Esophagus squamous epithelium (tissue), 5 donors: ENCODE results near the gene KCNQ4. TPM values are rescaled to one million over a fixed set of nuclear protein-coding genes. Genes with fewer than 3 reads are reported as not detected.

ENCODE experiments used
- DNase-seq: peaks from one replicate; lab custom pipeline; 2025; lab: John Stamatoyannopoulos, UW
- H3K27ac ChIP-seq, 4 donors: fragments of 200-600 bp; sonication (generic); one replicate each; pipeline ENCODE4 v1.5.1; 2016 to 2019; ENCODE audit warnings: mild to moderate bottlenecking in 1 of 4
- H3K27me3 ChIP-seq, 4 donors: fragments of 200-600 bp; sonication (generic); 1 replicate in 3 of 4; 2 replicates in 1 of 4; pipeline versions ENCODE4 v1.5.1 to v1.6.0; 2017 to 2021; ENCODE audit warnings: antibody characterized with exemption in 1 of 4
- H3K36me3 ChIP-seq, 3 donors: fragments of 200-600 bp; sonication (generic); one replicate each; pipeline ENCODE4 v1.5.1; 2016 to 2019
- H3K4me1 ChIP-seq, 3 donors: fragments of 200-600 bp; sonication (generic); one replicate each; pipeline ENCODE4 v1.5.1; 2017 to 2019
- H3K4me3 ChIP-seq, 4 donors: fragments of 200-600 bp; sonication (generic); 1 replicate in 3 of 4; 2 replicates in 1 of 4; pipeline ENCODE4 v1.5.1; 2016 to 2019; ENCODE audit warnings: mild to moderate bottlenecking in 2 of 4, moderate library complexity in 1 of 4
- H3K9me3 ChIP-seq, 3 donors: fragments of 200-600 bp; sonication (generic); one replicate each; pipeline ENCODE4 v1.5.1; 2016 to 2019
- CTCF ChIP-seq, 6 experiments: fragments of 450-650 bp in 4 of 6; fragments of 200-600 bp in 2 of 6; sonication (generic) in 2 of 6; IDR thresholded peaks; one replicate each; pipeline ENCODE4 v1.5.1; 2016 to 2019; ENCODE audit warnings: antibody characterized with exemption in 6 of 6, mild to moderate bottlenecking in 4 of 6, moderate library complexity in 4 of 6
- POLR2A ChIP-seq, 4 donors: fragments of 450-650 bp; IDR thresholded peaks; one replicate each; pipeline ENCODE4 v1.6.1; 2017; ENCODE audit warnings: antibody characterized with exemption in 4 of 4, mild to moderate bottlenecking in 4 of 4, moderate library complexity in 3 of 4
- WGBS, 2 donors: methylation state at CpG; one replicate each; pipeline ENCODE4 v1.1.5; 2018; 5-methylcytosine and 5-hydroxymethylcytosine counted together
- intact Hi-C: fragments of 100-400 bp; cut with DNase I; formaldehyde crosslinking; loops from one replicate; pipeline ENCODE4 v1.15.0; 2022
- total RNA-seq, 4 donors: library from RNA; depleted of rRNA; stranded (reverse); fragments of >200 nt; gene quantifications; one replicate each; pipeline ENCODE4 v1.1.0, GENCODE V29; 2016
- donor health status: DM: yes; HTN: yes; CAD: no.

Gene KCNQ4
- total RNA-seq, 4 donors from 2014 or later: 0.50 to 2.1 (median 0.81) TPM

- WGBS, 2 donors: 90 to 94% methylated on average over 3 to 13 of the region's 22 CpGs
- intact Hi-C loops: no loop called here
- Histone ChIP-seq H3K36me3 (no peaks in the 10 kb centered on the region), H3K9me3 (no peaks in the 10 kb centered on the region), H3K4me3 (no peak overlapping the region), H3K4me1 (no peaks in the 10 kb centered on the region), H3K27me3 (no peaks in the 10 kb centered on the region), H3K27ac (no peak overlapping the region)
- TF ChIP-seq CTCF (IDR thresholded peaks at IDR 0.05): no peak
- DNase-seq: no peak
Measured at GRCh38 chr1:40831001-40831732, 47.6 kb downstream of the KCNQ4 start.

GRCh38 chr1:40833979-40834378 lies 50.4 kb downstream of the KCNQ4 start:
- TF ChIP-seq POLR2A (IDR thresholded peaks at IDR 0.05): no peak
- no peak for TF ChIP-seq CTCF (IDR thresholded peaks at IDR 0.05)
- H3K36me3 ChIP-seq: no peaks in the 10 kb centered on the region
- H3K9me3 ChIP-seq: no peaks in the 10 kb centered on the region
- intact Hi-C loops: no loop called here
- no peak for DNase-seq
- peaks cover 0 to 4% (median 0%) of the 10 kb centered on the region in 4 donors for H3K27me3 ChIP-seq
- WGBS, 2 donors: 70 to 83% methylated on average over 1 of the region's 1 CpG
- H3K27ac ChIP-seq: no peak overlapping the region
- H3K4me1 ChIP-seq: no peaks in the 10 kb centered on the region
- no peak overlapping the region for H3K4me3 ChIP-seq

DNA sequence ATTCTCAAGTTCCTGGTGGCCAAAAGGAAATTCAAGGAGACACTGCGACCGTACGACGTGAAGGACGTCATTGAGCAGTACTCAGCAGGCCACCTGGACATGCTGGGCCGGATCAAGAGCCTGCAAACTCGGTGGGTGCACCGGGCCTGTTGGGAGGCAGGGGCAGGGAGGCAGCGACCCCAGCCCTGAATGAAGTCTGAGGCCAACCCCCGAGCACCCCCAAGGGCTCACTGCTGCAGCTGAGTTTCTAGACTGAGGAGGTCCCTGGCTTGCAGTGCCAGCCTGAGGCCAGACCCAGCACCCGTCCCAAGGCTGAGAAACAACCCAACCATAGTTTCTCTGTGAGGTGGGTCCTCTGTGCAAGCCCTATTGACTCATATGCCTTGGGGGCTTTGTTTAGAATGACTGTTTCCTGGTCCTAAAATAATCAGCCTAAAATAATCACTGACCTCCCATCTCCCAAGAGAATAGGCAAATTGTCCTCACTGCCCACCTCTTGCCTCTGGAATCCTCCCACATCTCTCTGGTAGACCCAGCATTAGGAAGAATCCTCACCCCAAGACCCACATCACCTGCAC lies 51.5 kb downstream of the KCNQ4 start:
- 78% methylated on average over 6 of the region's 11 CpGs; no CpG with 5 or more reads in 1 of the 2 donors for WGBS, 2 donors
- Histone ChIP-seq H3K36me3 (no peaks in the 10 kb centered on the region), H3K4me3 (no peak overlapping the region), H3K4me1 (no peaks in the 10 kb centered on the region), H3K27ac (no peak overlapping the region), H3K27me3 (peaks cover 0 to 4% (median 0%) of the 10 kb centered on the region in 4 donors), H3K9me3 (no peaks in the 10 kb centered on the region)
- no peak for DNase-seq
- no peak for TF ChIP-seq POLR2A (IDR thresholded peaks at IDR 0.05)
- TF ChIP-seq CTCF (IDR thresholded peaks at IDR 0.05): no peak
- intact Hi-C loops: no loop called here

- Histone ChIP-seq H3K4me3 (no peak overlapping the region), H3K9me3 (no peaks in the 10 kb centered on the region), H3K27ac (no peak overlapping the region), H3K4me1 (no peaks in the 10 kb centered on the region), H3K27me3 (peaks cover 0 to 4% (median 0%) of the 10 kb centered on the region in 4 donors), H3K36me3 (no peaks in the 10 kb centered on the region)
- TF ChIP-seq CTCF (IDR thresholded peaks at IDR 0.05): no peak
- no peak for TF ChIP-seq POLR2A (IDR thresholded peaks at IDR 0.05)
- DNase-seq: no peak
- intact Hi-C loops: no loop called here
- 73 to 80% methylated on average over 4 of the region's 4 CpGs for WGBS, 2 donors
Measured at GRCh38 chr1:40836283-40836682, 52.7 kb downstream of the KCNQ4 start.

DNA sequence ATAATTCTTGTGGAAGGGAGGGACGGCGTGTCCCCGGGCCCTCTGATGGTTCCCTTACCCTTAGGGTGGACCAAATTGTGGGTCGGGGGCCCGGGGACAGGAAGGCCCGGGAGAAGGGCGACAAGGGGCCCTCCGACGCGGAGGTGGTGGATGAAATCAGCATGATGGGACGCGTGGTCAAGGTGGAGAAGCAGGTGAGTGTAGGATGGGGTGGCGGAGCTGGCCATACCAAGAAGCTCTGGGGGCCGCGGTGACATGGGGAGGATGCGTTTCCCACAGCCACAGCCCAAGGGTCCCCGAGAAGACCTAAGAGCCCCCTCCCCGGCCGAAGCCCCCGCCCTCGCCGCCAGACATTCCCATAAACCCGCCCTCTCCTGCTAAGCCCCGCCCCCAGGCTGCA lies 54.0 kb downstream of the KCNQ4 start:
- Histone ChIP-seq H3K36me3 (no peaks in the 10 kb centered on the region), H3K9me3 (peaks cover 0 to 2% (median 0%) of the 10 kb centered on the region in 3 donors), H3K27me3 (peaks cover 0 to 4% (median 0%) of the 10 kb centered on the region in 4 donors), H3K4me1 (no peaks in the 10 kb centered on the region), H3K27ac (no peak overlapping the region), H3K4me3 (no peak overlapping the region)
- TF ChIP-seq CTCF (IDR thresholded peaks at IDR 0.05) (no peak), POLR2A (IDR thresholded peaks at IDR 0.05) (no peak)
- intact Hi-C loops: no loop called here
- no peak for DNase-seq
- WGBS, 2 donors: 91% methylated on average over 16 of the region's 24 CpGs; no CpG with 5 or more reads in 1 of the 2 donors
